T47D (cell line): ENCODE measurements around the gene GGPS1.
A peak's percentile ranks its signal among the peaks of the same experiment; 100 is the strongest.
"Not testable (repeated sequence)": the region's sequence is repeated elsewhere in the genome, so short reads cannot be mapped to it uniquely, and the experiment has no call there.

Experiments used
- DNase-seq, 2 experiments: peaks; one replicate each; pipeline versions ENCODE4 v3.0.0 to v3.0.0-alpha.2; 2011 to 2012; ENCODE audit warnings: low read depth in 1 of 2, low spot score in 1 of 2
- JUND ChIP-seq: IDR thresholded peaks from 2 replicates; pipeline ENCODE4 v1.6.1; 2012; ENCODE audit warnings: low read depth
- in situ Hi-C: cut with HindIII; loops from 2 replicates; pipeline ENCODE4 v1.10.0; 2016; ENCODE audit warnings: low sequenced_read_pairs, low pct_unique_long_range_greater_than_20kb

GGPS1 gene

GRCh38 chr1:235293322-235293942 is 34.9 kb upstream of the GGPS1 start:
- TF ChIP-seq JUND = no peak
- in situ Hi-C loops = no loop called here
- no peak for DNase-seq

- peak in 1 of 2 experiments; percentile 87 for DNase-seq
- in situ Hi-C loops = no loop called here
- no peak for TF ChIP-seq JUND
Measured at GRCh38 chr1:235295902-235296350, 32.4 kb upstream of the GGPS1 start.

DNA sequence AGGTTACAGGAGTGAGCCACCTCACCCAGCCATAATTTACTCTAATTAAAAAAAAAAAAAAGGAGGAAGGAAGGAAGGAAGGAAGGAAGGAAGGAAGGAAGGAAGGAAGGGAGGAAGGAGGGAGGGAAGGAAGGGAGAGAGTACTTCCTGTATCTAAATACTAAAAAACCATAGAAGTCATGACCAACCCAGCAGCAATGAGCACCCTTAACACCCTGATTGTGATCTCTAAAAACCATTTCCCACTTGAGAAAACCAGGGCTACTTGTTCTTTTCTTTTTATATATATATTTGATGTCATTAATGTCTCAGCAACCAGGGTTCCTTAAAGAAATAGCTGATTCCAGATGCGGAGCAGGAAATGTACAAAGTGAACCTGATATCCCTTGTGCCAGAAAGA is 31.6 kb upstream of the GGPS1 start:
- DNase-seq = no peak
- in situ Hi-C loops = no loop called here
- TF ChIP-seq JUND = no peak

DNA sequence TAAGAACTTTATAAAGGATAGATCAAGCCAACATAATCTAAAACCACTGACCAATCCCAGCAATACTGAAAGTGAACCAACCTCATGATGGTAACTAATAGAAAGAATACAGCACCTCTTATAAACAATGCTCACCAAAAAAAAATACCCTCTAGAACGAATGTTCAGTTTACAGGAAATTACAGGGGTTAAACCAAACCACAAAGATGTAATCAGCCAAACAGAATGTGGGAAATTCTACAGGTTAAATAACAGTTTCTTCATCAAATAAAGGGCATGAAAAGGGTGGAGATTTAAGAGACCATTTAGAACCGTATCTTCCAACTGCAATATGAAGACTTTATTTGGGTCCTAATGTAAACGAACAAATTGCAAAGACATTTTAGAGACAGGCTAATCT is 30.8 kb upstream of the GGPS1 start:
- no peak for TF ChIP-seq JUND
- DNase-seq = no peak
- in situ Hi-C loops = no loop called here

DNA sequence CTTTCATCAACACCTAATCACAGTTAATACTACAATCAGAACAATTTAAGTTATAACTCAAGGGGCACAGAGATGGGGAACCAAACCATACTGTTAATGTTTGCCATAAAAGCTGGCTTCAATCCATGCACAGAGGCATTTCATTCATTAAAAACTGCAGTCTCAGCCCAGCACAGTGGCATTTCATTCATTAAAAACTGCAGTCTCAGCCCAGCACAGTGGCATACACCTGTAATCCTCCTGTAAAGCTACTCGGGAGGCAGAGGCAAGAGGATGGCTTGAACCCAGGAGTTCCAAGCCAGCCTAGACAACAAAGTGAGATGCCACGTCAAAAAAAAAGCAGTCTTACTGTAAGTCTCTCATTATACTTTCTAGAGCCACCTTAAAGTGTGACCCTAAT is 29.6 kb upstream of the GGPS1 start:
- in situ Hi-C loops = no loop called here
- TF ChIP-seq JUND = no peak
- peak in 1 of 2 experiments; percentile 38 for DNase-seq

DNA sequence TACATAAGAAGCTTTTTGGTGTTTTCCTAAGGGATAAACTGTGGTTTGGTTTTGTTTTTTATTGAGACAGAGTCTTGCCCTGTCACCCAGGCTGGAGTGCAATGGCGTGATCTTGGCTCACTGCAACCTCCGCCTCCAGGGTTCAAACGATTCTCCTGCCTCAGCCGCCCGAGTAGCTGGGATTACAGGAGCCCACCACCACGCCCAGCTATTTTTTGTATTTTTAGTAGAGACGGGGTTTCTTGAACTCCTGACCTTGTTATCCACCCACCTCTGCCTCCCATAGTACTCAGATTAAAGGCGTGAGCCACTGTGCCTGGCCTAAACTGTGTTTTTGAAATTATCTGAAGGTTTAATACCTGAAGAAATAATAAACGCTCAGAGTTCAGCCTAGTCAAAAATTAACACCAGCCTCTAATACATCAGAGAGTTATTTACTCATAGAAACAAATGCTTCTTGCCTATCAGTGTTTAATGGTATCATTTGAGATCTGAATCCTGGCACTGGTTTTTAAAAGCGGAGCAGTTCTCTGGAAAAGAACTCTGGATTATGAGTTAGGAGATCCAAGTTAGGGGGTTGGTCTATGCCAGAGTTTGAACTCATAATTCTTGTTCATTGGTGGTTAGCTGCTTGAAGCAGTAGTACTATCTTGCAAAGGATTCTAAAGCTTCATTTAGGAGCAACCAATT is 29.1 kb upstream of the GGPS1 start:
- in situ Hi-C loops = no loop called here
- no peak for TF ChIP-seq JUND
- no peak for DNase-seq

DNA sequence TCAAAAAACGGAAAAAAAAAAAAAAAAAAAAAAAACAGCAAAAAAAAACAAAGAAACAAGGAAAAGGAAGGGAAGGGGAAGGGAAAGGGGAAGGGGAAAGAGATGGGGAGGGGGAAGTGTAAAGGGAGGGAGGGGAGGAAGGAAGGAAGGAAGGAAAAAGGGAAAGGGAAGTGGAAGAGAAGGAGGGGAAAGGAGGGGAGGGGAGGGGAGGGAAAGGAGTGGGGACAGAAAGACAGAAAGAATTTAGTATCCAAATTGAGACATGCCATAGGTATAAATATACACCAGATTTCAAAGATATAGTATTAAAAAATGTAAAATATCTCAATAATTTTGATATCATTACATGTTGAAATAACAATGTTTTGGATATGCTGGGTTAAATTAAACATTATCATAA is 26.2 kb upstream of the GGPS1 start:
- no peak for TF ChIP-seq JUND
- DNase-seq = no peak
- in situ Hi-C loops = no loop called here

- DNase-seq = no peak
- in situ Hi-C loops = no loop called here
Measured at GRCh38 chr1:235304549-235305451, 23.6 kb upstream of the GGPS1 start.

DNA sequence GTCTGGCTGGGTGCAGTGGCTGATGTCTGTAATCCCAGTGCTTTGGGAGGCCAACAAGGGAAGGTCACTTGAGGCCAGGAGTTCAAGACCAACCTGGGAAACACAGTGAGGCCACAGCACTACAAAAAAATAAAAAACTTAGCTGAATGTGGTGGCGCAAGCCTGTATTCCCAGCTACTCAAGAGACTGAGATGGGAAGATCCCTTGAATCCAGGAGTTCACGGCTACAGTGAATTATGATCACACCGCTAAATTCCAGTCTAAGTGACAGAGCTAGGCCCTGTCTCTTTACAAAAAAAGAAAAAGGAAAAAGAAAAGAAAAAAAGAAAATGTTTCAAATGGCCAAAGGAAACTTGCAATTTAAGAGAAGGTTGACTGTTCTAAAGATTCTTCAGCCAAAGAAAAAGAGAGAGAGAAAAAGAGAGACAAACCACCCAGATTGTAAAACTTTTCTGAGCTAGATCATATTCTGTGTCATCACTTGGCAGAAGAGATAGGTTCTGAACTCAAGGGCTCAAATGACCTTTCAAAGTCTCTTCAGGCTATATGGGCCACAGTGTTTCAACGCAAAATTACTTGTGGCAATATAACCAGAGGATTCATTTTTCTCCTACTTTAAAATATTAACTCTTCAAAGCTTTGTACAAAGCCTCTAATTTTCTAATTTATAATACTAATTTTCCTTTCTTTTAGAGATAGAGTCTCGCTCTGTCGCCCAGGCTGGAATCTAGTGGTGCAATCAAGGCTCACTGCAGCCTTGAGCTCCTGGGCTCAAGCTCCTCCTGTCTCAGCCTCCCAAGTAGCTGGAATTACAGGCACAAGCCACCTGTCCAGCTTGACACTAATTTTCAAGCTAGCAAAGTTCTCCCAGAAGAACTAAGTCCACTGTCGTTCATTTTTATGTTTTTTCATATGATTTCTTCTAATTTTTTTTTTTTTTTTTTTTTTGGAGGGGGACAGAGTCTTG is 20.9 kb upstream of the GGPS1 start:
- no peak for TF ChIP-seq JUND
- in situ Hi-C loops = no loop called here
- no peak for DNase-seq

More at GRCh38 chr1:235304549-235305451, 23.6 kb upstream of the GGPS1 start:
- TF ChIP-seq JUND = no peak

DNA sequence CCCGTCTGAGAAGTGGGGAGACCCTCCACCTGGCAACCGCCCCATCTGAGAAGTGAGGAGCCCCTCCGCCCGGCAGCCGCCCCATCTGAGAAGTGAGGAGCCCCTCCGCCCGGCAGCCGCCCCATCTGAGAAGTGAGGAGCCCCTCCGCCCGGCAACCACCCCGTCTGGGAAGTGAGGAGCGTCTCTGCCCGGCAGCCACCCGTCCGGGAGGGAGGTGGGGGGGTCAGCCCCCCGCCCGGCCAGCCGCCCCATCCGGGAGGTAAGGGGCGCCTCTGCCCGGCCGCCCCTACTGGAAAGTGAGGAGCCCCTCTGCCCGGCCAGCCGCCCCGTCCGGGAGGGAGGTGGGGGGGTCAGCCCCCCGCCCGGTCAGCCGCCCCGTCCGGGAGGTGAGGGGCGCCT is 19.2 kb upstream of the GGPS1 start:
- in situ Hi-C loops, DNase-seq: not testable (repeated sequence)

GRCh38 chr1:235313262-235313661 is 15.1 kb upstream of the GGPS1 start:
- in situ Hi-C loops = no loop called here
- DNase-seq = no peak
- no peak for TF ChIP-seq JUND
